GM20000 (cell line): ENCODE data around the gene PXN.

Experiments used
- DNase-seq: peaks from one replicate; pipeline ENCODE4 v3.0.0; 2012; ENCODE audit warnings: low spot score
- TF ChIP-seq, protein P1 (sequence below): IDR thresholded peaks from 2 replicates; pipeline ENCODE4 v1.5.1; 2012; ENCODE audit warnings: mild to moderate bottlenecking, control low read depth; ENCODE audit errors: extremely low read depth, missing control alignments

The PXN gene

GRCh38 chr12:120190985-120191480, 74.5 kb downstream of the PXN start:
- DNase-seq: no peak
- TF ChIP-seq, protein P1, sequence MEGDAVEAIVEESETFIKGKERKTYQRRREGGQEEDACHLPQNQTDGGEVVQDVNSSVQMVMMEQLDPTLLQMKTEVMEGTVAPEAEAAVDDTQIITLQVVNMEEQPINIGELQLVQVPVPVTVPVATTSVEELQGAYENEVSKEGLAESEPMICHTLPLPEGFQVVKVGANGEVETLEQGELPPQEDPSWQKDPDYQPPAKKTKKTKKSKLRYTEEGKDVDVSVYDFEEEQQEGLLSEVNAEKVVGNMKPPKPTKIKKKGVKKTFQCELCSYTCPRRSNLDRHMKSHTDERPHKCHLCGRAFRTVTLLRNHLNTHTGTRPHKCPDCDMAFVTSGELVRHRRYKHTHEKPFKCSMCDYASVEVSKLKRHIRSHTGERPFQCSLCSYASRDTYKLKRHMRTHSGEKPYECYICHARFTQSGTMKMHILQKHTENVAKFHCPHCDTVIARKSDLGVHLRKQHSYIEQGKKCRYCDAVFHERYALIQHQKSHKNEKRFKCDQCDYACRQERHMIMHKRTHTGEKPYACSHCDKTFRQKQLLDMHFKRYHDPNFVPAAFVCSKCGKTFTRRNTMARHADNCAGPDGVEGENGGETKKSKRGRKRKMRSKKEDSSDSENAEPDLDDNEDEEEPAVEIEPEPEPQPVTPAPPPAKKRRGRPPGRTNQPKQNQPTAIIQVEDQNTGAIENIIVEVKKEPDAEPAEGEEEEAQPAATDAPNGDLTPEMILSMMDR: no peak

- TF ChIP-seq, protein P1: no peak
- DNase-seq: no peak
These were observed 75.1 kb downstream of the PXN start for GRCh38 chr12:120190386-120190785.

DNA sequence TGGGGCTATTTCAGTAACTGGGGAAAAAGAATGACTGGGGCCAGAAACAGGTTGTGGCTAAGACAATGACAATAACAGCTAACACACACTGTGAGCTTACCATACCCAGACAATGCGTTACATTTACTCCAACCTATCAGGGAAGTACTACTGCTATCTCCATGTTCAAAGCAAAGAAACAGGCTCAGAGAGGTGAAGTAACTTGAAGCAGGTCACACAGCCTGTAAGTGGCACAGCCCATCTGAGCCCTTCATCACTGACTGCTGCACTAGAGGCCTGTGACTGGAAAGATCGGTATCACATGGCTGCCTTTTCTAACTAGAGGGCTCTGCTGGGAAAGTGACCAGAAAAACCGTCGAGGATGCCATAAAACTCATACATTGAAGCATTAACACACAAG, 78.9 kb downstream of the PXN start:
- no peak for DNase-seq
- TF ChIP-seq, protein P1: no peak

DNA sequence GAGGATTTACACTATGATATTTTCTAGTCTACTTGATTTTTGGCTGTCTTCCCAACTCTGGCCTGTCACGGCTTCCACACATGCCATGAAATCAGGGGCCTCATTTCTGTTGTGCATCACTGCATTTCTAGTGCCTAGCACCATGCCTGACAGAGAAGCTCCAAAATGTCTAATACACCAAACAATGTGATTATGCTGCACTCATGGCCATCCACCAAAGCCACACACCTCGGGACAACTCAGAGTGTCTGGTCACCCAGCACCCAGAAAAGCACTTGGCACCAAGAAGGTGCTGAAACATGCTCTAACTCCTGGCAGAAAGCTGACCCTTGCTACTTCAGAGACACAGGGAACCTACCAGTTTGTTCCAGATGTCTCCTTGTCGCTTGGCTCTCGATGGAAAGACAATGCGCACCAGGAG, 82.3 kb downstream of the PXN start:
- no peak for DNase-seq
- TF ChIP-seq, protein P1: no peak

GRCh38 chr12:120181991-120182631, 83.4 kb downstream of the PXN start:
- no peak for DNase-seq
- TF ChIP-seq, protein P1: no peak

- TF ChIP-seq, protein P1: no peak
- no peak for DNase-seq
These were observed 84.6 kb downstream of the PXN start for GRCh38 chr12:120180975-120181374.

DNA sequence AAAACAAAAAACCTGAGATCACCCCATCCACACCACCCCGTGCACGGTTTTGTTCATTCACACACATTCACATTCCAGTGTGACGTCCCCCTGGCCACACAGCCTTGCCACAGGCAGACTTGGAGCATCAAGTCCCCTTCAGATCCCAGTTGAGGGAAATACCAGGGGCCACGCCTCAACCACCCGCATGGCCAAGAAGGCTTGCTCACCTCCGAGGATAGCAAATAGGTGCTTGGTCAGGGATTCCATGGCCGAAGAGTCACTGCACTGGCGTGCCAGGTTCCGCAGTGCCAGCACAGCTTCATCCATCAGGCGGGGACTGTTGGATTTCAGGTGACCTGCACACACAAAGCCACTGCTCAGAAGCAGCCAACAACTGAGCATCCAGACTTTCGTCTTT, 90.0 kb downstream of the PXN start:
- TF ChIP-seq, protein P1: no peak
- no peak for DNase-seq
